ENCODE results near the gene DCAF11. TPM values are rescaled to one million over a fixed set of nuclear protein-coding genes. Genes with fewer than 3 reads are reported as not detected.

DCAF11 gene
- total and polyA plus RNA-seq, 2 of the 8 experiments (the other 6 are each of a cell fraction or from before 2014, with no cell fraction given): 60.4 to 63.6 TPM

DNA sequence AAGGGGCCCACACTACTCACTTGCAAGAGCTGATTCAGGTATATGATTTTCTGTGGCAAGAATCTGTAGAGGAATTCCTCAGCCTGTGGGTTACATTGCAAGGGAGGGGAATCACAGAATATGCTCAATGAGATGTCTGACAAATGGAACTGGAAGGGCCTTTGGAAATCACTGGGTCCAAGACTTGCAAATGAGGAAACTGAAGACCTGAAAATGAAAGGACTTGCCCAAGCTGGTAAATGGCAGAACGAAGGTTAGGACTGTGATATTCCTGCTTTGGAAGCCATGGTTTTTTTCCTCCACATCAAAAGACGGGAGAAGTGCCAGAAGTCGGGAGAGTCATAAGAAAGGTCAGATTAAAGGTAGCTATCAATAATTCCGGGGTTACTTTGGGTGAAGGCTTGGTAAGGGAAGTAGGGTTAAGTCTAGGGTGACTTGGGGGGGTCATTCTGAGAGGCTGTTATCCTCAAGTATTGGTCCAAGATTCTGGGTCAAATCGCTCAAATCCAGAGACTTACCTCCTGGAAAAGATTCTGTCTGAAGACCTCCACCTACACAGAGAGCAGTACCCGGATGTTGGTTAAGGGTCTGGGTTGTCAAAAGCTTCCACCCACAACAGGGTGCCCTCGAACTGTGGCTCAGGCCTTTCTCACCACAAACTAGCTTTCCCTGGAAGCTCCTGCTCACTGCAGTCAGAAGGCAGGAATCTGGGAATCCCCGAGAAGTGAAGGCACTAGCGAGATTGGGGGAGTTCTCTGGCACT is 31.3 kb downstream of the DCAF11 start:
- peaks cover 8% of the 10 kb centered on the region; the same call in 1 of the 2 replicates for H3K79me1 ChIP-seq (ENCODE audit: low read depth, low read length)
- no peaks in the 10 kb centered on the region for H3K27me3 ChIP-seq (replicated peaks in 1 of 4; ENCODE audit: control insufficient read depth in 3 of 4, extremely low read depth in 1 of 4, insufficient read depth in 3 of 4, low read length in 3 of 4)
- H3K27ac ChIP-seq (ENCODE audit: low read depth, low read length): 0 out of 2 replicates have a peak overlapping the region, but pooled peaks have one; percentile 39
- H4K91ac ChIP-seq (replicated peaks; ENCODE audit: insufficient read length, low read length): no peak overlapping the region
- peaks cover 0 to 28% of the 10 kb centered on the region in 2 experiments; a peak in 3 of 4 replicates for H3K79me2 ChIP-seq (ENCODE audit: control insufficient read depth in 1 of 2, insufficient read depth in 2 of 2, low read length in 2 of 2)
- H2BK120ac ChIP-seq (replicated peaks; ENCODE audit: low read depth, low read length): no peak overlapping the region
- no peaks in the 10 kb centered on the region for H3K9me3 ChIP-seq (ENCODE audit: insufficient read depth in 2 of 2, low read depth in 1 of 2, low read length in 1 of 2)
- peak; percentile 18 for TF ChIP-seq KDM4A (IDR thresholded peaks at IDR 0.05; ENCODE audit: low read depth, low read length, severe bottlenecking)
- 0 out of 4 replicates have a peak, but pooled peaks of 1 of the 2 experiments have one; percentile 48 for TF ChIP-seq SIN3A (conservative IDR thresholded peaks at IDR 0.05 in 1 of 2, IDR thresholded peaks at IDR 0.05 in 1 of 2; ENCODE audit: low read depth in 1 of 2, low read length in 2 of 2)
- TF ChIP-seq SP1 (IDR thresholded peaks at IDR 0.05; ENCODE audit: low read depth, low read length): no peak
- peaks cover 0 to 16% of the 10 kb centered on the region in 2 experiments for H4K20me1 ChIP-seq (replicated peaks in 1 of 2; ENCODE audit: control insufficient read depth in 1 of 2, insufficient read depth in 2 of 2, low read length in 2 of 2)
- no peak overlapping the region for H3K23ac ChIP-seq (ENCODE audit: insufficient read length)
- H2BK5ac ChIP-seq (ENCODE audit: low read depth, low read length): peak overlapping the region; percentile 60; the same call in 1 of the 2 replicates
- no peak for FAIRE-seq
- H3K14ac ChIP-seq (ENCODE audit: insufficient read length): no peak overlapping the region
- no peak overlapping the region for H2BK15ac ChIP-seq (ENCODE audit: low read length)
- no peak for DNase-seq (ENCODE audit: low read depth in 1 of 2, low spot score in 2 of 2)
- H3K18ac ChIP-seq (ENCODE audit: extremely low read depth, low read length): no peak overlapping the region
- H3K9ac ChIP-seq (replicated peaks in 1 of 4; ENCODE audit: extremely low read depth in 1 of 4, low read depth in 3 of 4, low read length in 3 of 4): peak overlapping the region in 3 of 4 experiments; percentile 56 to 70 (median 69); a peak in 5 of 7 replicates
- peak overlapping the region; percentile 84 to 98 (median 90) for H3K4me3 ChIP-seq (ENCODE audit: extremely low read depth in 1 of 4, insufficient read depth in 2 of 4, low read depth in 3 of 4, low read length in 4 of 4)
- ChIA-PET CTCF (ENCODE audit: partially characterized antibody) (interaction anchor here (0.8 to 3.7 kb wide), 7 partner anchors 8 to 88 kb away, joined by 3 to 24 read pairs (median 4); partner anchors contain the start of genes DCAF11 and IRF9), POLR2A (ENCODE audit: partially characterized antibody) (interaction anchor here (0.6 to 9.6 kb wide), 18 partner anchors 9 to 1177 kb away, joined by 3 to 86 read pairs (median 5); partner anchors contain the start of genes CHMP4A, DCAF11, DHRS1 and IRF9)
- H2AK5ac ChIP-seq (ENCODE audit: low read depth, low read length): no peak overlapping the region
- H4K8ac ChIP-seq (ENCODE audit: extremely low read depth, insufficient read depth, low read length): no peak overlapping the region
- H3K4me2 ChIP-seq (ENCODE audit: insufficient read depth in 1 of 2, low read depth in 2 of 2, low read length in 2 of 2): peak overlapping the region; percentile 70 to 83
- no peak overlapping the region for H2BK12ac ChIP-seq (ENCODE audit: low read depth, low read length)
- H3K4me1 ChIP-seq (replicated peaks in 1 of 4; ENCODE audit: control insufficient read depth in 3 of 4, insufficient read depth in 4 of 4, low read length in 3 of 4): peaks cover 0 to 10% (median 8%) of the 10 kb centered on the region in 4 experiments; a peak in 5 of 7 replicates
- peak overlapping the region; percentile 38 for H3K56ac ChIP-seq (replicated peaks; ENCODE audit: insufficient read length, low read depth, low read length)
- H2AFZ ChIP-seq (ENCODE audit: low read length): peak overlapping the region; percentile 83; the same call in 1 of the 2 replicates
- peaks cover 5 to 24% (median 18%) of the 10 kb centered on the region in 4 experiments for H3K36me3 ChIP-seq (ENCODE audit: control insufficient read depth in 2 of 4, insufficient read depth in 4 of 4, low read length in 3 of 4)
- no peak overlapping the region for H3K4ac ChIP-seq (replicated peaks; ENCODE audit: insufficient read length, low read depth, low read length)
- H2BK20ac ChIP-seq (ENCODE audit: low read length): no peak overlapping the region
- H3K23me2 ChIP-seq (ENCODE audit: low read depth, low read length): peaks cover 11% of the 10 kb centered on the region
- H4K5ac ChIP-seq (ENCODE audit: insufficient read length, low read depth, low read length): peak overlapping the region; percentile 2
- WGBS, 2 experiments (ENCODE audit: extremely low coverage in 1 of 2, insufficient coverage in 1 of 2, insufficient read length in 1 of 2, insufficient replicate concordance in 2 of 2, low coverage in 1 of 2, low lambda C conversion rate in 2 of 2, missing lambda C conversion rate in 1 of 2): 48% methylated on average over 9 of the region's 9 CpGs; no CpG with 5 or more reads in 1 of the 2 experiments

Data from H1 (cell line).